HG02678 (cell line): Measurements from ENCODE around the gene TNPO2.

Experiments used
- ATAC-seq: cut with Tn5 transposase; IDR thresholded peaks from one replicate; pipeline ENCODE4 v1.9.1; 2021; ENCODE audit warnings: mild to moderate bottlenecking, moderate library complexity; ENCODE audit not compliant: unreplicated experiment

TNPO2 gene

DNA sequence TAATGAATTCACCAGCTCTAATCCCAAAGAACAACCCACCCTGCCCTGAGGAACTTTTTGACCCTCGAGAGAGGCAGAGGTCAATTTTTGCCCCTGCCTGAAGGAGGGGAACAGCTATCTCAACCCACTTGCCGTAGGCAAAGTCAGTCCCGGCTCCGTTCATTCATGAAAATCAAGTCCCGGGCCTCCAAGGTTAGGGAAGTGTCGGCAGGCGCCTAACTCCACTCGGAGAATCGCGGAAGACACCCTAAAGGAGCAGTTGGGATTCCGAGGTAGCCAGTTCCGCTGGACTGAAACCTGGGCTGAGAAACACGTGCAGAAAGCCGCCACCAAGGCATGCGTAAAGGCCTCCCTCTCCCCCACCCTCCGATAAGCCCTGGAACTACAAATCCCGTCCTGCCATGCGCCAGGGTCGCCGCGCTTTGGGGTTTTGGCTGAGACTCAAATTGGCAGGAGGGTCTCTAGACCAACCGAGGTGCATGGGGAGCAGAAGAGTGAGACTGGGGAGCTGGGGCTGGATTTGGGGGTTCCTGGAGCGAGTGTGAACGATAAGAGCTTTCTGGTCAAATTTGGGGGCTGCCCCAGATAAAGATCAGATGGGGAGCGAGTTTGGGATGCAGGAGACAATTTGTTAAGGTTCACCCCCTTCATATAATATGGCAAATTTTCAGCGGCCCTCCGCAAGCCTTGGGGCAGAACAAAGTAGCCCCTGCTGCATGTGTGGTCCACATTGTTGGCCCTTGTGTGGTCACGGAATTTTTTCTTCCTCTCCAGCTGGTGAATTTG lies at the start of gene TNPO2:
TSS of gene TNPO2 (minus strand) at position 292 of the 786 bp plus-strand sequence. CDS start 2,955 bp downstream, outside the sequence.
- no peak for ATAC-seq

DNA sequence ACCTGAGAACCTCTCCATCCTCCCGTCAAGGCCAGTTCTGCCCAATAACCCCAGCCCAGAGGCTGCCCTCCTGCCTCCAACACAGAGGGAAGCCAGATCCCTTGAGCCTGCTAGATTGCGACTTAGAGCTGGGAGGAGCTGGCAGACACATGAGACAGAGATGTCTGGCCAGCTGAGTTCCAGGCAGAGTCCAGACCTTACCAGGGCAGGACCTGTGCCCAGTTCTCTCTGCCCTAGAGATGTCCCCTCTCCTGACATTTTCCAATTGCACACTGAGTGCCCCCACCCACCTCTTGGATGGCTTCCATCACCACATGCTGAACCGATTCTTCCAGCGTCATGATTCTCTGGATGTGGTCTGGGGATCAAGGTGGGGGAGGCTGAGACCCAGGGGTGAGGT lies 48.6 kb upstream of the TNPO2 start:
- no peak for ATAC-seq

DNA sequence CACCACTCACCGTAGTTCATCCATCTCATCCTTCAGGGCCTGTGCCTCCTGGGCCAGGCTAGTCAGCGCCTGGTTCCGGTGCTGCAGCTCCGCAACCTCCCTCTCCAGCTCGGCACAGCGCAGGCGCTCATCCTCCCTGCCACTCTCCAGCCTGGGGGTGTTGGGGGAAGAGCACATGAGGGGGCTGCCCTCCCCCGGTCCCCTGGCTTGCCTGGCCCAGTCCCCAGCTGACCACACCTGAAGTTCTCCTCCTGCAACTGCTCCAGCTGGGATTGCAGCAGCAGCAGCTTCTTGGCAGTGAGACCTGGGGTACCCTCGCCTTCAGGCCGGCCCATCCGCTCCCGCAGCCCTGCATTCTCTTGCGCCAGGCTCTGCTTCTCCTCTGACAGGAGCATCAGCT lies 47.2 kb upstream of the TNPO2 start:
- no peak for ATAC-seq

DNA sequence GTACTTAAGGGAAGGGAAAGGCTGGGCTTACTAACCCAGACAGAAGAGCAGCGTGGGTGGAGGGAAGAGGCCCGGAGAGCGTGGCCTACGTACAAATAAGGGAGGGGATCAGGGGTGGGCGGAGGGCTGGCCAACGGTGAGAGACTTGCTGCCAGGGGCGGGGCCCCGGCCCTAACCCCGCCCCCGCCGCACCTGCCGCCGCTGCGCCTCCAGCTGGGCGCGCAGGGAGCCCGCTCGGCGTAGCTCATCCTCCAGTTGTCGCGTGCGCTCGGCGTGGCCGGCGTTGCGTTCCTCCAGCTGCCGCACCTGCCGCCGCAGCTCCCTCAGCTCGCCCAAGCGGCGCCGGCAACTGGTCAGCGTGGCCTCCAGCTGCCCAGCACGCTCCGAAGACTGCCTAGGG lies 46.0 kb upstream of the TNPO2 start:
- no peak for ATAC-seq

DNA sequence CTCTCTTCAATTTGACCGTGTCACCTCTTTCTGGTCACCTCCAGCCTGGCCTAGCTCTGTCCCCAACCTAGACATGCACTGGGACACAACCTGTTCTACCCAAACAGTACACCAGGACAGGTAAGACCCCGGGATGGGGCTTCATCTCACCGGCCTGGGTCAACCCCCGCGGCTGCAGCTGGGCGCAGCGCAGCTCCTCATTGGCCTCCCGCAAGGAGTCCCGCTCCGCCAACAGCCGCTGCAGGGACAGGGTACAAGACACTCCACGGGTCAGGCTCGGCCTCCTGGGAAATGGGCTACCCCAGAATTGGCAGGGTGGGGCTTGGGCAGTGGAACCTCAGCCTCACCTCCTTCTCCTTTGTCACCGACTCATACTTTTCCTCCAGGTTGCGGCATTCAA lies 43.9 kb upstream of the TNPO2 start:
- no peak for ATAC-seq

DNA sequence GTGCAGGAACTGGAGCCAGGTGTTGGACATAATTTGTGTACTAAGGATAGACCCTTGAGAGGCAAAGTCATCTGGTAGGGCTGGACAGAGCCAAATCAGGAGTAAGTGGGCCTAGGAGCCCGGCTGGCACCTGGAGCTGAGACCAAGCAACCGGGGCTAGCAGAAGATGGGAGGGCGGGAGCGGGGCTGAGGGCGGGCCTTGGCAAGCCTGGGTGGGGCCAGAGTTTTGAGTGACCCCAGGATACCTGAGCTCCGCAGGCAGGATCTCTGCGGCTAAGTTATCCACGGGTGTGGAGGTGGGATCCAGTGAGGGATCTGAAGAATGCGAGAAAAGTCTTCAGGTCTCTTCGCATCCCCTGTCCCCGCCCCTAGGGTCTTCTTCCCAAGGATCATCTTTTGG lies 43.4 kb upstream of the TNPO2 start:
- ATAC-seq, result no peak

DNA sequence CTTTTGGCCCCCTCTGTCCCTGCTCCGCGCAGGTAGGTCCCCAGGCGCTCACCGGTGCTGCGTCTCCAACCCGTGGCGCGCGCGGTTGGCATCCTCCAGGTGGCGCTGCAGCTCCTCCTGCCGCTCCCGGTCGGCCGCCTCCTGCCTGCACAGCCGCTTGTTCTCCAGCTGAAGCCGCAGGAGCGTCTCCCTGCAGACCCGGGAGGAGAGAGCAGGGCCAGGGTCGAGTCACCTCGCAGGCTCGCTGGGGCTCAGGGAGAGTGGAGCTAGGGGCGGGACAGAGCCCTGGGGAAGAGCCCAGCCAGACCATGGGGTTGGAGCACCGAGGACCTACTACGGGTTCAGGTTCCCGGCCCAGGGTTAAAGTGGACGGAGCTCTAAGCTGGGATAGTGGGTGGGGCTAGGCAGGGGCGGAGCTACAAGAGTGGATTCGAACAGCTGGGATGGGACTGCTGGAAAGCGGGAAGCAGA lies 42.4 kb upstream of the TNPO2 start:
- no peak for ATAC-seq

DNA sequence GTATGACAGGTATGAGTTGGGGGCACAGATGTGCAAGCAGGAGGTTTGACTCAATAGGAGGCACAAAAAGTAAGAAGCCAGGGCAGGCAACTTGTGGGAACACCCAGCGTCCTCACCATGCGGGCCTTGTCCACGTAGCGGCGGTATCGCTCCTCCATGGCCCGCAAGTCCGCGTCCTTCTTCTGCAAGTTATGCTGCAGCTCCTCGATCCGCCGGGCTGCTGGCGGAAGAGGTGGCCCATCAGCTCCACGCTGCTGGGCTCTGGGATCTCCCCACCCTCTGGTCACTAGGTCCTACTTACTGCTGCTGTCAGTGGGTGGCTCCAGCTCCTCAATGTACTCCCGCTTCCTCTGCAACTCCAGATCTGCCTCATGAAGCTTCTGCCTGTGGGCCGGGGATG lies 41.0 kb upstream of the TNPO2 start:
- no peak for ATAC-seq

DNA sequence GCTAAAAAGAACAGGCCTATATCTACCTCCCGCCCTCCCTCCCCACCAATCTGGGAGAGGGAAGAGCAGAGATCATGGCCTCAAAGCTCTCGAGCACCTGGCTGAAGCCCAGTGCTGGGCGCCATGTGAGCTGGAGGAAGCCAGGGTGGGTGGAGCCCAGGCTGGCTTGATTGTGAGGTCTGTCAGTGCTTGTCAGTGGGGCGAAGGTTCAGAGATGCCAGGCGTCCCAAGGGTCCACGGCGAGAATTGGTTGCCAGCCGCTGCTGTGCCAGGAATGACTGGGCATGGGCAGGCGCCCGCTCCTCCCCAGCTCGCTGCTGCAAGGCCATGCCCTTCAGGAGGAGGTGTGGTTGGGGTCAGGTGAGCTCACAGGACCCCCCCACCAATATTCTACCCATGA lies 39.4 kb upstream of the TNPO2 start:
- ATAC-seq, result no peak

DNA sequence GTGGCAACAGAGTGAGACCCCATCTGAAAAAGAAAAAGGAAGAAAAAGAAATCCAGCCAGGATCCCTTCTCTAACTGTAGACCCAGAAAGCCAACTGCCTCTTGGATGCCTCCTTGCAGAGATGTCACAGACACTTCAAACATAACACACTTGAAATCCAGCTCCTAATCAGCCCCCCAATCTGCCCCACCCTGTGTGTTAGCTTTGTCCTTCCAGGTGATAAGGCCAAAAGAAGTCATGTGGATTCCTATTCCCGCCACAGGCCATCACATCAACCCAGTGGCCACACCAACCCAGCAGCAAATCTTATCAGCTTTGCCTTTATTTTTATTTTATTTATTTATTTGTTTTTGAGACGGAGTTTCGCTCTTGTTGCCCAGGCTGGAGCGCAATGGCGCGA lies 36.0 kb upstream of the TNPO2 start:
- ATAC-seq, result no peak

DNA sequence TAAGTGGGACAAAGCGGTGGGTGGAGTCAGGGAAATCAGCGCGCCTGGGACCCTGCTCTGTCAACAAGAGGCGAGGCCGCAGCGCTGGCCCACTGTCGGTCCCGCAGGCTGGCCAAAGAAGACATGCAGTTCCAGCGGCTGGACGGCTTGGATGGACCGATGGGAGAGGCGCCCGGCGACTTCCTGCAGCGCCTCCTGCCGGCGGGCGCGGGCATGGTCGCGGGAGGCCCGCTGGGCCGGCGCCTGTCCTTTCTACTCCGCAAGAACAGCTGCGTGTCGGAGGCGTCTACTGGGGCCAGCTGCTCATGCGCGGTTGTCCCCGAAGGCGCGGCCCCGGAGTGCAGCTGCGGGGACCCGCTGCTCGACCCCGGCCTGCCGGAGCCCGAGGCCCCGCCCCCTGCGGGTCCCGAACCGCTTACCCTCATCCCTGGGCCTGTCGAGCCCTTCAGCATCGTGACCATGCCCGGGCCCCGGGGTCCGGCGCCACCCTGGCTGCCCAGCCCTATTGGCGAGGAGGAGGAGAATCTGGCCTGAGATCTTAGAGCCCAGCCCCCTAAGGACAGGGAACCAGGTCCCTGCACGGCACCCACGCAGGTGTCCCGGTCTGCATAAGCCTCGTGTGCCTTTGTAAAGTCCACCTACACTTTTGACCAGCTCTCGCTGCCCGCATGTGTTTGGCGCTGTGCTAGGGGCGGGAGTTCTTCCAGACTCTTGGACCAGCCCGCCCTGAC lies 34.0 kb upstream of the TNPO2 start:
- no peak for ATAC-seq

DNA sequence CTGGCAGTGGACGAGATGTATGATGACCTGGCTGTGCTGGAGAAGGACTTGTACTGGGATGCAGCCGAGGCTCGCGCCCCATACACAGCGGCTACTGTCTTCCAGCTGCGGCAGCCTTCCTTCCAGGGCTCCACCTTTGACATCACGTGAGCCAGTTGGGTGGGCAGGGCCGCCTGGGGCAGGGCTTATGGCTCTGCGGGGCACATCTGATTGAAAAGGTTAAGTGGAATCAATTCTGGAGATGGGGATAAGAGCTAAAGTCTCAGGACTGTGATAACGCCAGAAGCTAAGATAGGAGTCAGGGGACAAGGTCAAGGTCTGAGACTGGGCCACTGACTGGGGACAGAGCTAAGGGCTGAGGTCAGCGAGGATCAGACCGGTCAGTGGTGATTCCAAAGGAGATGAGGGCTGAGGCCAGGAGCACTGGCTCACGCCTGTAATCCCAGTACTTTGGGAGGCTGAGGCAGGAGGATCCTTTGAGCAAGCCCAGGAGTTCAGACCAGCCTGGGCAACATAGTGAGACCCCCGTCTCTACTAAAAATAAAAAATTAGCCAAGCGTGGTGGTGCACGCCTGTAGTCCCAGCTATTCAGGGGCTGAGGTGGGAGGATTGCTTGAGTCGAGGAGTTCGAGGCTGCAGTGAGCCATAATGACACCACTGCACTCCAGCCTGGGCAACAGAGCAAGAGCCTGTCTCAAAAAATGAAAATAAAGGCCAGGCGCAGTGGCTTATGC lies 32.6 kb upstream of the TNPO2 start:
- no peak for ATAC-seq

DNA sequence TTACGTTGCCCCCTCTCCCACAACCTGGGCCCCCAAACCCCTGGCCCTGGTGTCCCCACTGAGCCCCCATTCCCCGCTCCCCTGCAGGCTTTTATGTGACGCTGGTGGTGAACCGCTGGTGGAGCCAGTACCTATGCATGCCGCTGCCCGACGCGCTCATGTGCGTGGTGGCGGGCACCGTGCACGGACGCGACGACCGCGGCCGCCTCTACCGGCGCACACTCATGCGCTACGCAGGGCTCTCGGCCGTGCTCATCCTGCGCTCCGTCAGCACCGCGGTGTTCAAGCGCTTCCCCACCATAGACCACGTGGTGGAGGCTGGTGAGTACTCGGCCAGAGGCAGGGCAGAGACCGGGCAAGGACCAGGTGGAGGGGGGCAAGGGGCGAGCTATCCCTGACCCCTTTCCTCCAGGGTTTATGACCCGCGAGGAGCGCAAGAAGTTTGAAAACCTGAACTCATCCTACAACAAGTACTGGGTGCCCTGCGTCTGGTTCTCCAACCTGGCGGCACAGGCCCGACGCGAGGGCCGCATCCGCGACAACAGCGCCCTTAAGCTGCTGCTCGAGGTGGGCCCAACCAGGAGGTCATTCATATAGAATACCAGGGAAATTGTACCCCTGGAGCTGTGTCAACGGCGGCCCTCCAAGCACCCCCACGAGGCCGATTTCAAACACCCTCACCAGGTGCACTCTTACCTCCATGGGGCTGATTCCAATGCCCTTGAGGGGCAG lies 30.9 kb upstream of the TNPO2 start:
- ATAC-seq, result no peak

DNA sequence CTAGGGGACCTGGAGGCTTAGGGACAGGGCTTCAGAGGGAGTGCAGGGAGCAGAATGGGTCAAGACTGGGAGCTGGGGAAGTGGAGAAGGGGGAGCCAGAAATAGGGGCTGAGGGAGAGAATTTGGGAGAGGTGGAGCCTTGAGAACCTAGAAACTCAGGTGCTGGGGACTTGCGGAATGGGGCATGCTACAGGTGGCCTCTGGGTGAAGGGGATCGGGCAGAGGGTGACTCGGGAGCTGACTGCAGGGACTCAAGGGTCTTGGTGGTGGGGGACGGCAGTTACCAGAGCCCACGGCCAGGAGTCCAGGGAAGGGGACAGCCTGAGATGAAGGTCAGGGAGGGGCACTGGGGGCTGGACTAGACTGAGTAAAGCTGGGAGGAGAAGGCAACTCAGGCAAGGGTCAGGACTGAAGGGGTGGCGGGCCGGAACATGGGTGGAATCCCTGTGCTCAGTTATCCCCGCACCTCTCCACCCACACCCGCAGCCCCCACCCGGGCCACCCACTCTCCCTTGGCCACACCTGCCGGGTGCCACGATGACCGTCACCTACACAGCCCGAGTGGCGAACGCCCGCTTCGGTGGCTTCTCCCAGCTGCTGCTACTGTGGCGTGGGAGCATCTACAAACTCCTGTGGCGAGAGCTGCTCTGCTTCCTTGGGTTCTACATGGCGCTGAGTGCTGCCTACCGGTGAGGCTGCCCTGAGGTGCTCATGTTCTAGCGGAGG lies 28.5 kb upstream of the TNPO2 start:
- no peak for ATAC-seq

DNA sequence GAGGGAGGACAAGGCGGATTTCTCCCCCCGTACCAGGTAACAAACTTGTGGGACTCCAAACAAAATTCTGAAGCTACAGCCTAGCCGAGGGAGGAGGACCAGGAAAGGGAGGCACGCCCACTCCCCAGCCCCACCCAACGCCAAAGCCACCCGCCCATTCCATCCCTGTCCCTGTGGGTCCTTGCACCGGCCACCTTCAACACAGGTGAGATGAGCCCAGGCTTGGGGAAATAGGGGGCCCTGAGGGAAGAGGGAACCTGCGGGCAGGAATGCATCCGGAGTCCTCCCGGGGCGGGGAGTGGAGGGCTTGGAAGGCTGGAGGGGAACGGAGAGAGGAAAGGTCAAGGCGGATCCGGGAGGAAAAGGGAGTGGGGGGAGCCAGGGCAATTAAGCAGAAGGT lies 27.9 kb upstream of the TNPO2 start, which contains the start of gene BEST2:
TSS of gene BEST2 (plus strand) at position 157 of the 400 bp plus-strand sequence. CDS start 802 bp downstream, outside the sequence.
- no peak for ATAC-seq

DNA sequence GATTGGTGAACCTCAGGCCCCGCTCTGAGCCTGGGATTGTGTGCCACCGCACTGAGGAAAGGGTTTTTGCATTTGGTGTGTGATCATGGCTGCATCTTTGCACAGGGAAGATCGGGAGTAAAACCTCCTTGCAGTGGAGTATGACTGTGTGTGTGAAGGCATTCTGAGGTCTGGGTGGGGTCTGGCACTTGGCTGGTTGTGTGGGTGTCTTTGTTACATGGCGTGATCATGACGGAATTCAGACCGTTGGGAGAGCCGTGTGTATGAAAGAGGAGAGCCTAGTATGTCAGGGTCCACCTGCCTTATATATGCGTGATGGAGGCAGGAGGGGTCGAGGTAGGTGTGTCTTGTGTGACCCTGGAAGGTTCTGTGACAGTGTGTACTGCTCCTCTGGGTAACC lies 27.1 kb upstream of the TNPO2 start:
- no peak for ATAC-seq

DNA sequence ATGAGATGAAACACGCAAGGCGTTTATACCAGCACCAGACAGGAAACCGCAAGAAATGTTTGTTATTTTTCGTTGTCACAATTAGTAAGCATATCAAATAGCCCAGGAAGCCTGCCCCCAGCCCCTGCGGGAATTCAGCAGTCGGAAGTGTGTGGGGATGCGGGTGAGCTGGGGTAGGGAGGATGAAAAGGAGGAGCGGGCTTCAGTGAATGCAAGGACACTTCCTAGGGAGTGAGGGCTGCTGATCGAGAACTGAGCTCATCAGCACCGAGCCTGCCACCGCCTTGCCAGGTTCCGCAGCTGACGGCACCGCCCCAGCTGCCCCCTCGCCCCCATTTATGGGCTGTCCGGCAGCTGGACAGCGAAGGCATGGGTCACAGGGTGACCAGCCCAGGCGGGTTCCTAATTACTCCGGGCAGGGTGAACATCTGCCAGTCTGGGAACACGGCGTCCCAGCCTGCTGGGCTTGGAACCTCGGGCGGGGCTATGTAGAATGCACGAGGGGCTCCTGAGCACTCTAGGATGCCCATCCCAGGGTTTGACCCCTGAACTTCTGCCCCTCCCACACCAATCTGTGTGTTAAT lies 26.3 kb upstream of the TNPO2 start:
- no peak for ATAC-seq

DNA sequence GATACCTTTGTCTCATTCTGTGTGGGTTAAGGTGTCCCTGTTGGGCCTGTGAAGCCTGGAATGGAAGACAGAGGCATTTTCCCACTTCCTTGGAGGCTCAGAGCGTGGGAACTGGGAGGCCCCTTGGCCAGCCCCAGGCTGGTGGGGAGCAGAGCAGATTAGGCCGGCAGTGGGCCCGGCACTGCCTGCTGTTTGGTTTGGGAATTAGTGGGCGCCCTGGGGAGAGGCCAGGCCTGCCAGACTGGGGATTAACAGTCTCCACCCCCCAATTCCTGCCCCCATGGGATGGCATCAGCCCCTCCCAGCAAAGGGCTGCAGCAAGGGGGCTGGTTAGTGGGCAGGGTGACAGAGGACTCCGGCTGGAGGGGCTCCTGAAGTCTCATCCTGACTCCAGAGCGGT lies 24.8 kb upstream of the TNPO2 start:
- no peak for ATAC-seq

DNA sequence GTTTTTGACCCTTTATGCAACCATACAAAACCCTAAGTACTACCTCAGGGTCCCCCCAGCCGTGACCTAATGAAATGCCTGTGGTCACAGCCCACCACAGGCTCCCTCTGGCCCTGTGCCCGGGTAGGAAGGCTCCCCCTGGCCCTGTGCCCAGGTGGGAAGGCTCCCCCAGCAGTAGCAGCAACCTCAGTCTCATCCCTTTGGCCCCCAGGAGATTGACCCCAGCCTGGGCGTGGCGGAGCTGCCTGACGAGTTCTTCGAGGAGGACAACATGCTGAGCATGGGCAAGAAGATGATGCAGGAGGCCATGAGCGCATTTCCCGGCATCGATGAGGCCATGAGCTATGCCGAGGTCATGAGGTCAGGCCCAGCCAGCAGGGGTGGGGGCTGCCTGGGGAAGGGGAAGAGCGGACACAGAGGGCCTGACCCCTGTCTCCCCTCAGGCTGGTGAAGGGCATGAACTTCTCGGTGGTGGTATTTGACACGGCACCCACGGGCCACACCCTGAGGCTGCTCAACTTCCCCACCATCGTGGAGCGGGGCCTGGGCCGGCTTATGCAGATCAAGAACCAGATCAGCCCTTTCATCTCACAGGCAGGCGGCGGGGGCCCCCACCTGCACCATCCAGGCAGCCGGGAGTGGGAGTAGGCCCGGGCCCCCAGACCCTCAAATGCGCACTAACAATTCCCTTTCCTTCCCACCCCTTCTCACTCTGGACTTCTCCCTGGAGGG lies 21.6 kb upstream of the TNPO2 start:
- no peak for ATAC-seq
